Trophoblast cell (in vitro differentiated cells and primary cell): ENCODE data around the gene SLC38A1.

Source experiments
- DNase-seq, 2 donors: peaks; one replicate each; pipeline ENCODE4 v3.0.0-alpha.2; 2016
- H2AFZ ChIP-seq: 2 replicates; pipeline ENCODE4 v1.6.1; 2013; ENCODE audit warnings: low read length, moderate library complexity, mild to moderate bottlenecking; ENCODE audit not compliant: insufficient read depth, poor library complexity
- H2AK5ac ChIP-seq: 2 replicates; pipeline ENCODE4 v1.6.1; 2013; ENCODE audit warnings: mild to moderate bottlenecking, low read length
- H2BK120ac ChIP-seq: 2 replicates; pipeline ENCODE4 v1.6.1; 2013; ENCODE audit warnings: low read length, mild to moderate bottlenecking, moderate library complexity; ENCODE audit not compliant: insufficient read depth, poor library complexity
- H2BK12ac ChIP-seq: 2 replicates; pipeline ENCODE4 v1.6.1; 2013; ENCODE audit warnings: mild to moderate bottlenecking, low read length, moderate library complexity
- H2BK5ac ChIP-seq: 2 replicates; pipeline ENCODE4 v1.6.1; 2013; ENCODE audit warnings: low read length, low read depth, moderate library complexity, mild to moderate bottlenecking; ENCODE audit not compliant: poor library complexity
- H3K14ac ChIP-seq: 2 replicates; pipeline ENCODE4 v1.6.1; 2013; ENCODE audit warnings: mild to moderate bottlenecking, low read length
- H3K18ac ChIP-seq: 2 replicates; pipeline ENCODE4 v1.6.1; 2013; ENCODE audit warnings: mild to moderate bottlenecking, low read length
- H3K23ac ChIP-seq: 2 replicates; pipeline ENCODE4 v1.6.1; 2013; ENCODE audit warnings: low read length
- H3K27ac ChIP-seq: 2 replicates; pipeline ENCODE4 v1.5.1; 2013; ENCODE audit warnings: low read depth, mild to moderate bottlenecking, inconsistent platforms, low read length, moderate library complexity
- H3K27me3 ChIP-seq: 2 replicates; pipeline ENCODE4 v1.6.1; 2013; ENCODE audit warnings: inconsistent platforms, mild to moderate bottlenecking, low read length, moderate library complexity; ENCODE audit not compliant: insufficient read depth
- H3K36me3 ChIP-seq, 2 experiments: 1 replicate in 1 of 2; 2 replicates in 1 of 2; pipeline ENCODE4 v1.6.1; 2013; ENCODE audit warnings: low read length in 2 of 2, mild to moderate bottlenecking in 2 of 2, moderate library complexity in 1 of 2; ENCODE audit not compliant: insufficient read depth in 2 of 2, control insufficient read depth in 1 of 2
- H3K4ac ChIP-seq: 2 replicates; pipeline ENCODE4 v1.6.1; 2013; ENCODE audit warnings: low read depth, mild to moderate bottlenecking, low read length, moderate library complexity
- H3K4me1 ChIP-seq, 2 experiments: 1 replicate in 1 of 2; 2 replicates in 1 of 2; pipeline ENCODE4 v1.6.1; 2013; ENCODE audit warnings: low read length in 2 of 2, mild to moderate bottlenecking in 2 of 2, moderate library complexity in 1 of 2; ENCODE audit not compliant: insufficient read depth in 2 of 2, control insufficient read depth in 1 of 2
- H3K4me2 ChIP-seq: 2 replicates; pipeline ENCODE4 v1.6.1; 2013; ENCODE audit warnings: inconsistent platforms, mild to moderate bottlenecking, low read length, moderate library complexity
- H3K4me3 ChIP-seq: 2 replicates; pipeline ENCODE4 v1.5.1; 2013; ENCODE audit warnings: mild to moderate bottlenecking, low read depth, low read length, inconsistent platforms
- H3K79me1 ChIP-seq: one replicate; pipeline ENCODE4 v1.6.1; 2013; ENCODE audit warnings: low read length
- H3K79me2 ChIP-seq: 2 replicates; pipeline ENCODE4 v1.6.1; 2013; ENCODE audit warnings: low read length, mild to moderate bottlenecking; ENCODE audit not compliant: control insufficient read depth, insufficient read depth, poor library complexity
- H3K9ac ChIP-seq: 2 replicates; pipeline ENCODE4 v1.6.1; 2013; ENCODE audit warnings: mild to moderate bottlenecking, low read length
- H3K9me3 ChIP-seq: 2 replicates; pipeline ENCODE4 v1.6.1; 2013; ENCODE audit warnings: low read depth, mild to moderate bottlenecking, control low read depth, inconsistent platforms, low read length; ENCODE audit not compliant: insufficient read depth
- H4K12ac ChIP-seq: 2 replicates; pipeline ENCODE4 v1.6.1; 2013; ENCODE audit warnings: low read depth, mild to moderate bottlenecking, low read length, moderate library complexity
- H4K8ac ChIP-seq: 2 replicates; pipeline ENCODE4 v1.6.1; 2013; ENCODE audit warnings: low read depth, mild to moderate bottlenecking, low read length, moderate library complexity
- H4K91ac ChIP-seq: one replicate; pipeline ENCODE4 v1.6.1; 2013; ENCODE audit warnings: low read depth, mild to moderate bottlenecking, low read length, moderate library complexity
- WGBS: extraction: QIAGEN DNeasy Blood & Tissue Kit; methylation state at CpG from one replicate; pipeline ENCODE4 v1.1.7; 2013; ENCODE audit warnings: missing lambda C conversion rate; ENCODE audit not compliant: insufficient read length, insufficient coverage; ENCODE audit errors: extremely low coverage; 5-methylcytosine and 5-hydroxymethylcytosine counted together

The SLC38A1 gene

DNA sequence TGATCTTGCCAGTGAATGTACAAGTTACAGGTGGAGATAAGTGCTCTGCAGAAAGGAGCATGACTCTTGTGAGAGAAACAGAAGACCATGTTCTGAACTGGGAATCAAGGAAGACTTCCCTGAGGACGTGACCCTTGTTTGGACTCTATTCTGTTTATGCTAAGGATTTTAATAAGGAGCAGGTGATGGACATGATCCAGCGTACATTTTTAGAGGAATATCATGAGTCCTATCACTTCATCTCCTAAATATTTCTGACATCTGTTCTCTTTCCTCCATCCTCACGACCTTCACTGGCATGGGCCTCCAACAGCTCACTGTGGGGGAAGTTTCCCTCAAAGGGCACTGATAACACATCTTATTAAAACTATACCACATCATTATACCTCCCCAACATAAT is 7.9 kb upstream of the SLC38A1 start:
- Histone ChIP-seq H4K12ac (no peak overlapping the region), H3K9me3 (no peaks in the 10 kb centered on the region), H3K4ac (no peak overlapping the region), H2BK120ac (no peak overlapping the region), H2AFZ (no peak overlapping the region), H2AK5ac (no peak overlapping the region), H3K79me1 (no peaks in the 10 kb centered on the region), H3K23ac (no peak overlapping the region), H3K9ac (no peak overlapping the region), H3K27me3 (no peaks in the 10 kb centered on the region), H2BK5ac (no peak overlapping the region), H3K4me3 (no peak overlapping the region), H3K18ac (no peak overlapping the region), H2BK12ac (no peak overlapping the region), H3K4me1 (no peaks in the 10 kb centered on the region), H4K91ac (no peak overlapping the region), H3K36me3 (no peaks in the 10 kb centered on the region), H4K8ac (no peak overlapping the region), H3K4me2 (no peak overlapping the region), H3K14ac (no peak overlapping the region), H3K79me2 (no peaks in the 10 kb centered on the region), H3K27ac (no peak overlapping the region)
- no peak for DNase-seq
- no CpG with 5 or more reads among the region's 3 CpGs for WGBS

- Histone ChIP-seq H3K4ac (no peak overlapping the region), H3K18ac (no peak overlapping the region)
Measured at GRCh38 chr12:46271863-46272262, 3.0 kb upstream of the SLC38A1 start.

DNA sequence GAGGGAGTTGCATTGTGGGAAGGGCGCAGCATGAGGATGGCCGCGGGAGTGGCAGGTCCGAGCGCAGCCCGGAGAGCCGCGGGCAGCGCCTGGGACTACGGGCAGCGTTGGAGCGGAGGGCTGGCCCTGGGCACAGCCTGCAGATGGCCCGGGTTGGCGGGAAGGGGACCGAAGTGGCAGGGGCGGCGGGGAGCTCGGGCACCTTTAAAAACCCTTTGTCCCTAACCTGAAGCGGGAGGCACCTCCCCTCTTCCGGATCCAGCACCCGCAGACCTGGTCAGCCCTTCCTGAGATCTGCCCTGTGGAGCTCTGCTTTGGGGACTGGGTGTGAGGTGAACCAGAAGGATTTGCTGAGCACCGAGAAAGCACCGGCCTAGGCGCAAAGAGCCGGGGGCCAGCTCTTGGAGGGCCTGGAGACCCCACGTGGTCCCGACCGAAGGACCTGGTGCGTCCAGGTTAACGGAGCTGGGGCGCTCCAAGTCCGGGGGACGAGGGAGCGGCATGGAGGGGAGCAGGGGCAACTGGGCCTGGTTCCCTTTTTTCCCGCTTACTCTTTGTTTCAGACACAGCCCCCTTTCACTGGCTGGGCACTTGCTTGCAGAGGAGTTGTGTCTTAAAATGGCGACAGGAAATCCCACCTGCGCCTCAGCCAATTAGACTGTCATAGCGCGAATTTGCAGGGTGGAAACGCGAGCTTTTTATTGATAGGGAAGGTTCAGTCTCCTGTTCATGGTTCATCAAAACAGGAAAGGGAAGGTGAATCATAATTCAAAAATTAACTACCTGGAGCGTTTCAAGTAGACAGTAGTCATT is 792 bp upstream of the SLC38A1 start:
- Histone ChIP-seq H3K4ac (peak overlapping the region; percentile 95), H3K79me1 (peaks cover 43% of the 10 kb centered on the region), H3K79me2 (peaks cover 41% of the 10 kb centered on the region), H3K36me3 (peaks cover 0 to 1% of the 10 kb centered on the region in 2 experiments), H3K9ac (peak overlapping the region; percentile 100), H3K23ac (no peak overlapping the region), H3K14ac (peak overlapping the region; percentile 97), H3K18ac (peak overlapping the region; percentile 98), H3K4me2 (peak overlapping the region; percentile 88), H3K27me3 (no peaks in the 10 kb centered on the region), H3K9me3 (no peaks in the 10 kb centered on the region), H3K27ac (peak overlapping the region; percentile 93), H2AFZ (peak overlapping the region; percentile 30), H4K8ac (peak overlapping the region; percentile 86), H2BK12ac (peak overlapping the region; percentile 39), H3K4me1 (peaks cover 2 to 3% of the 10 kb centered on the region in 2 experiments), H4K12ac (peak overlapping the region; percentile 85), H2BK120ac (peak overlapping the region; percentile 91), H4K91ac (peak overlapping the region; percentile 90), H2AK5ac (peak overlapping the region; percentile 98), H3K4me3 (peak overlapping the region; percentile 91), H2BK5ac (peak overlapping the region; percentile 96)
- no CpG with 5 or more reads among the region's 42 CpGs for WGBS
- peak in 1 of 2 donors; percentile 61 for DNase-seq

More at GRCh38 chr12:46271863-46272262, 3.0 kb upstream of the SLC38A1 start:
- Histone ChIP-seq H2BK120ac (no peak overlapping the region), H3K23ac (no peak overlapping the region), H2BK12ac (no peak overlapping the region), H2BK5ac (no peak overlapping the region), H4K8ac (no peak overlapping the region), H3K36me3 (peaks cover 0 to 1% of the 10 kb centered on the region in 2 experiments), H3K79me2 (peaks cover 30% of the 10 kb centered on the region), H3K9me3 (no peaks in the 10 kb centered on the region), H3K4me3 (no peak overlapping the region), H2AFZ (no peak overlapping the region), H4K12ac (no peak overlapping the region), H3K14ac (no peak overlapping the region), H2AK5ac (no peak overlapping the region), H4K91ac (no peak overlapping the region), H3K9ac (no peak overlapping the region), H3K27me3 (no peaks in the 10 kb centered on the region), H3K79me1 (peaks cover 30% of the 10 kb centered on the region), H3K4me1 (no peaks in the 10 kb centered on the region), H3K27ac (no peak overlapping the region), H3K4me2 (no peak overlapping the region)
- no peak for DNase-seq
- WGBS: no CpG with 5 or more reads among the region's 2 CpGs

DNA sequence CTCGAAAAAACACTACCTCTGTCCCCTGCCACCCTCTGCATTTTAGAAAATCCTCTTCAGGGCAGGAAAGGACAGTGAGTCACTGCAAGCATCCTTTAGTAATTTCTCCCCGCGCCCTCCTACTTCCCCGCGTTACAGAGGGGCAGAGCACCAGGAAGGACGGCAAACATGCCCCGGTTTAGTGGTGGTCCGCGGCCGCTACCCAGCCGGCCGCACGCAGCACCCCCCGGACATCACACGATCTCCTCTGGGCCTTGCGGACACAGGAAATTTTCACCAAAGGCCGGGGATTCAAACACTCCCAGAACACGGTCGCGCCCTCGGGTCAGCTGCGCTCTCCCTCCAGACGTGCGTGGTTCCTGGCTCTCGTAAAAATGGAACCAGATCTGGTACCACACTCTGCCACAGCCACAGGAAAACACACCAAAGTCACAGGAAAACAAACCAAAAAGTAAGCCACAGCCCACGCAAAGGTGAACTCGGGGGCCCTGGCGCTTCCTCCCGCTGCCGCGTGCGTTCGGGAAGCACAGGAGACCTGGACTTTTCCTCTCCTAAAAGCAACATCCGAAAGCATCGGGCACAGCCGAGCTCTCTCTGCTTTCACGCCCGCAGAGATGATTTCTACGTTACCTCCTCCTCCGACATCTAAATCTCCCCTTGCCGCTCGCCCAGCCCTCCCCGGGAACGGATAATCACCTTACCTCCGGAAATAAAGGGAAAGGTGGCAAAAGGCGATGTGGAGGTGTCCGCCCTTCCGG is 839 bp downstream of the SLC38A1 start:
- Histone ChIP-seq H3K4me1 (peaks cover 2 to 6% of the 10 kb centered on the region in 2 experiments), H3K27ac (peak overlapping the region; percentile 93), H4K12ac (peak overlapping the region; percentile 85), H2BK5ac (peak overlapping the region; percentile 96), H3K14ac (peak overlapping the region; percentile 97), H3K79me2 (peaks cover 44% of the 10 kb centered on the region), H3K36me3 (peaks cover 0 to 1% of the 10 kb centered on the region in 2 experiments), H3K4me3 (peak overlapping the region; percentile 91), H3K9ac (peak overlapping the region; percentile 100), H3K23ac (peak overlapping the region; percentile 87), H2BK120ac (peak overlapping the region; percentile 91), H3K27me3 (no peaks in the 10 kb centered on the region), H2AFZ (peak overlapping the region; percentile 30), H3K4ac (peak overlapping the region; percentile 95), H2AK5ac (peak overlapping the region; percentile 98), H3K79me1 (peaks cover 48% of the 10 kb centered on the region), H4K91ac (peak overlapping the region; percentile 90), H4K8ac (peak overlapping the region; percentile 86), H3K4me2 (peak overlapping the region; percentile 88), H3K18ac (peak overlapping the region; percentile 98), H3K9me3 (no peaks in the 10 kb centered on the region), H2BK12ac (peak overlapping the region; percentile 61)
- peak in 1 of 2 donors; percentile 70 for DNase-seq
- WGBS: no CpG with 5 or more reads among the region's 48 CpGs
